GM18867 (cell line): Measurements from ENCODE around the gene RASSF1.

Experiments
- ATAC-seq: cut with Tn5 transposase; IDR thresholded peaks from one replicate; pipeline ENCODE4 v1.9.1; 2021; ENCODE audit warnings: mild to moderate bottlenecking, moderate library complexity; ENCODE audit not compliant: unreplicated experiment

The RASSF1 gene

DNA sequence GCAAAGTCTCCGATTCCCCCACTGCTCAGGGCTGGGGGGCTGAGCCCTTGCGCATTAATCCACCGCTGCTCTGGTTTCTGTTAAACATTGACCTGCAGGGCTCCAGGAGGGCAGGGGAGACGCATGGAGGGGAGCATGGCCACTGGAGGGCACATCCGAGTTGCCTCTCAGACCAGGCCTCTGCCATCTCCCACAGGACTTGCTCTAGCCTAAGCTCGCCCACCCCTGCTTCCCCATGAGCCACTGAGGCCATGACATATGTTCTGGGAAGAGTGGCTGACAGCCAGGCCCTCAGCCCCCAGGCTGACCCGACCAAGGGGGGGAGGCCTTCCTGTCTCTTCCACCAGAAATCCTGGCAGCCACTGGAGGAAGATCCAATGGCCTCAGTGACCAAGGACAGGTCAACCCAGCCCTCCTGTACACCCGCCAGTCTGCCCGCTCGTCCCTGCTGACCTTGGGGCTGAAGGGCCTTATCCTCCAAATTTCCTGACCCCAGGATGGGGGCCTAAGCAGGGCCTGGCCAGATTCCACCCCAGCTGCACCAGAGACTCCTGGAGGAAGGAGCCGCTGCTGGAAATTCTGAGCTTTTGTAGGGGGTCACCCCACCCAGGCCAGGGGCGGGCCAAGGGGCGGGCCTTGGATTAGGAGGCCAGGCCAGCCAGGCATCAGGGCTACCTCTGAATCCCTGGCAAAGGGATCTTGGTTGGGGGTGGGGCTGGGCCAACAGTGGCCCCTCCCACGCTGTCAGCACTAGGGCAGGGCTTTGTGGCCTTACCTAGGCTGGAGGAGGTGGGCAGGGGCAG is 37.4 kb downstream of the RASSF1 start, which contains the start of gene HYAL1:
Gene HYAL1, minus strand, starts transcription at position 562 of the 803 bp plus-strand sequence. CDS start 618 bp downstream, outside the sequence.
- ATAC-seq, result no peak

DNA sequence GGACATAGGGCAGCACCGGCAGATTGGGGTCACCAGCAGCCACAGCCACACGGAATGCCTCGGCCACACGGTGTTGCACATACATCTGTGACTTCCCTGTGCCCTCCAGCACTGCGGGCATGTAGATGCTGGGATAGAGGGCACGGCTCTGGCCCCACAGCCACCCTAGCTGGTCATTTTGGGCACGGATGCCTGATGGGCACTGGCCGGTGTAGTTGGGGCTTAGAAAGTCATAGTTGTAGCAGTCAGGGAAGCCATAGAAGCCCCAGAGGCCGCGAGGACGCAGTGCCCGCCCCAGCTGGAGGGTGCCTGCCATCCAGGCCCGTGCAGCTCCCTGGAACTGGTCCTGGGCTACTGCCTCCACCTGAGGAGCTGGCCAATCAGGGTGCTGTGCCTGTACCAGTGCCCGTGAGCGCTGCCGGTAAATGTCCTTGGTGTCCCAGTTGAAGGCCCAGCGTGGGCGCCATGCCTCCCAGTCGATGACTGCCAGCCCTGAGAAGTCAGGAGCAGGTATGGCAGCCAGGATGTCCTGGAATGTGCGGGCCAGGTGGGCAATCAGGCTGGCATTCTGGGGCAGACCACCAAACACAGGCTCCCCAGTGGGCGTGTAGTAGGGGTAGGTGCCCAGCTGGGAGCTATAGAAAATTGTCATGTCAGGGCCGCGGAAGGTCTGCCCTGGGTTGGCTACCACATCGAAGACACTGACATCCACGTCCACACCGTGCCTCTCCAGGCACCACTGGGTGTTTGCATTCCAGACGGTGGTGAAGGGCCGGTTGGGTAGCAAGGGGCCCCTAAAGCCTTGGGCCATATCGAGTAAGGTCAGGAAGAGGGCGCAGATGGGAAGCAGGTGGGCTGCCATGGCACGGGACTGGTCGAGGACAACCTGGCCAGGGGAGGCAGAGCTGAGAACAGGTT is 38.3 kb downstream of the RASSF1 start:
- no peak for ATAC-seq

DNA sequence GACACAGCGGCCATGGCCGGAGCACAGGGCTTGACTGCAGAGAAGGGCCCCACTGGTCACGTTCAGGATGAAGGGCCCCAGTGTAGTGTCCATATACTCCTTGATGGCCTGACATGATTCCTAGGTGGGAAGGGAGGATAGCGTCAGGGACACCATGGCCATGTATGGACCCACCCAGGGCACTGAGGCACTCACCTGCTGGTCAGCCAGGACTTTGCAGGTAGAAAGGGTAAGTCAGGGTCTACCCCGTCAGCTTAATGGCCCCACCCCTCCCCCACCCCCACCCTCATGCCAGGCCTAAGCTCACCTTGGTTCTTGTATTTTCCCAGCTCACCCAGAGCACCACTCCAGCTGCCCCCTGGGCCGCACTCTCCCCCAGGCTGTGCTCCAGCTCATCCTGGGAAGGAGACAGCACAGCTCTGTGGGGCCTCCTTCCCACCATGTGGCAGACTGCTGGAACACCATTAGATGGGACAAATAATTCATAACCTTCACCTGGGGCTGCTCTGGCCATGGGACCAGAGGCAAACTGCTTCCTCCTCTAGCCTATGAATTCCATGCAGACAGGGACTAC is 39.9 kb downstream of the RASSF1 start:
- ATAC-seq, result no peak

DNA sequence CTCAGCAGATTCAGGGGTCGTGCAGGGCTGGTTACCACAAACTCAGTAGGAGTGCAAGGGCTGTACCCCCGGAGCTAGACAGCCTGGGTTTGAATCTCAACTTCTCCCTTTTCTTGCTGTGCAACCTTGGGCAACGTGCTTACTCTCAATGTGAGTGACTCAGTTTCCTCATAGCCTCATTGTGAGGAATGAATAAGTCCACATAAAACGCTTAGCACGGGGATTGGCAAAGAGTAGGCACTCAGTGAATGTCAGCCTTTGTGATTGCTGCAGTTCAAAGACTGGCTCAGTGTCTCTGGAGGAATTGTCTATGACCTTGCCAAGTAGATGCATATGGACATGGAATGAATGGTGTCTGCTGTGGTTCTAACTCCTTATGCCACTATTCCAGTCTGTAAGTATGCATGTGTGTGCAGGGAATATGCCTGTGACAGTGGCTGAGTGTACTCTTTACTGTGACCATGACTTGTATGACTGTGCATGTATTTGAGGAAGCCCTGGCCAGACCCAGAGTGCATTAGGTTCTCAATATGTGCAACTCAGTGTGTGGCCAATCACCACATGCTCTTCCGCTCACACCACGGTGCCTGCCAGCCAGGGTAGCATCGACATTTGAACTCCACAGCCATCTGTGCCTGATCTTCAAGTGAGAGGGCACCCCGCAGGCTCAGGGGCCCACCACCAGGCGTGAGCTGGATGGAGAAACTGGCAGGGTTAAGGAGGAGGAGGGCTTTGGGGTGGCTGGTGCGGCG is 40.5 kb downstream of the RASSF1 start:
- no peak for ATAC-seq

DNA sequence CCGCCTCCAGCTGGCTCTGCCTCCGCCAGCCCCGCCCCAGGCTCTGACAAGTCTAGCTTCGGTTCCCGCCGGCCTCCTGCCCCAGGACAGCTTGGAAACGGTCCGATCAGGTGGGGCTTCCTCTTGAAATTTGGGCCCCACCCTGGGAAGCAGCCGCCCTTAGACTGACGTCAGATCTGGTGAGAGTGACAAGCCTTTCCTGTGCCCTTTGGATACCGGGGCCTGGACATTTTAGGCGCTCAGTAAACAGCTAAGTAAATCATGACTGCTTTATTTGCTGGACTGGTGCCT is 41.1 kb downstream of the RASSF1 start:
- no peak for ATAC-seq

DNA sequence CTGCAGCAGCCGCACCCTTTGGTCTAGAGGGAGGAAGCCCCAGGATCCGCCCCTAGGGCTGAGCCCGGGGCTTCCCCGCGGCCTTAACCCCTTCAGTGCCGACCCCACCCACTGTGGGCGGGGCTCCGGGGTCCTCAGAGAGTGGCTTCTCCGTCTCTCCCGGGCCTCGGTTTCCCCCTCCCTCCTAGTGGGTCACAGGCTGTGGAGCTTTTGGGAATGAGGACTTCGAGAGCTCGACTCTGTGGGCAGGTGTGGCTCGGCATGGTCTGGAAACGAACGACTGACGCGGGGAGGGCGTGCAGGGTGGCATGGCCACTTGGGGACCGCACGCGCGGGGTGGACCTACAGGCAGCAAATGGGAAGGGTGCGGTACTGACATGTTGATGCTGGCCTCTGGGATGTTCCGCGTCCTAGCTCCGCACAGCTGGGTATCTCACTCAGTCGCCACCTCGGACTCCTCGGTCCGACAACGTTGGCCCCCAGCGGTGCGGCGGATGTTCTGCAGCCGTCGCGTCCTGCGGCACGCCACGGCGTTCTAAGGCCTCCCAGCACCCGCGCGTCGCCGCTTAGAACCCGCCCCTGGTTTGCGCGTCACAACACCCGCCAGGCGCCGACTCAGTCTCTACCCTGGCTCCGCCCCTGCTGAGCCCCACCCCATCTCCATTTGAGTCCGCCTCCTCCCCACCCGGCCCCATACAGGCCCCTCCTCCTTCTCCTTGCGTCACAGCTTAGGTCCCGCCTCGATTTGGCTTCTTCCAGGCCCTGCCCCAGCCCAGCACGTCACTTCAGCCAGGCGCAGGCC is 41.6 kb downstream of the RASSF1 start, which contains the start of the genes HYAL3 and NAA80:
Gene HYAL3, minus strand, starts transcription at position 570 of the 802 bp plus-strand sequence. CDS start 3,803 bp downstream, outside the sequence.
Gene NAA80, minus strand, starts transcription at position 570 of the 802 bp plus-strand sequence. CDS start 1,942 bp downstream, outside the sequence.
- peak; percentile 84 for ATAC-seq

DNA sequence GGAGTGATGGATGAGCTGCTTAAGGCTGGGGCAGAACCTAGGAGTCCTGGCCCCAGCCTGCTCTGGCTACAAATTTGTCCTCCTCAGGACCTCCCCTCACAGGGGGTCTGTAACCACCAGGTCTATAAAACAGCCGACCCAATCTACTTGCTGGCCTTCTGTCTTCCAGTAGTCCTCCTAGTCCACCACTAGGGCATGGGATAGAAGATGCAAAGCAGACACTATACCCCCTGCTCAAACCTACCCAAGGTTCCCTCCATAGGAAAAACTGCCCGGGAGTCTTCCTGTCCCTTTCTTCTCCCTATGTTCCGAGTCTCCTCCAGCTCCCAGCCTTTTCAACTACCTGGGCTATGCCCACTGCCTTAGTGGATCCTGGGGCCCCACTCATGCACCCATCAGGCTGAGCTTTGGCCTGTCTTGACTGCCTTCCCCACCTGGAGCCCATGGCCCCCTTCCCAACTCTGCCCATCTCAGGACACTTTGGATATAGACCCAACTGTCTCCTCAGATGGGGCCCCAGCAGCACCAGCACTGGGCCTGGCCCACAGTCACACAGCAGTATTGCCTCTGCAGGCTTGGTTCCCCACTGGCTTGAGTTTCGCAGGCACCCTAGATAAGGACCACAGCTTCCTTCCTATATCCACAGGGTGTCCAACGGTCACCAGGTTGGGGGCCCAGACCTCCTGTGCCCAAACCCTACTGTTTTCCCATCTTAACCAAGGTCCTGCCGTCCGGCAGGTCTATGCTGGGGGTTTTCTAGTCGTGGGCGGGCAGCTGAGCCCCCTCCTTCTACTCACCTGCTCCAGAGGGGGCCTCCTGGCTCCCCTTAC is 42.5 kb downstream of the RASSF1 start:
- ATAC-seq, result no peak

DNA sequence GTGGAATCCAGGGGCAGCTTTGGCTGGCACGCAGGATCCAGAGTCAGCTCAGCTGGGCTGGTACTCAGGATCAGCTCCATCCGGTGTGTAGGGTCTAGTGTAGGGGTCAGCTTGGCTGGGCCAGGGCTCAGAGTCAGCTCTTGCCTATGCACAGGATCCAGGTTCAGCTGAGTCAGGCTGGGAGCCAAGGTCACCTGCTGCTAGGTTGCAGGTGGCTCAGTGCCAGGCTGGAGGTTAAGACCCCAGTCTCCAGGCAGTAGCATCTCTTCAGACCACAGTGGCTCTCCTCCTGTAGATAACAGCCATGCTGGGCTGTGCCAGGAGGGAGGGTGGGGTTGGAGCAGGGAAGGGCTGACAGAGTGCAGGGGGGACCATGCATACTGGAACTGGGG is 43.3 kb downstream of the RASSF1 start:
- ATAC-seq, result no peak

DNA sequence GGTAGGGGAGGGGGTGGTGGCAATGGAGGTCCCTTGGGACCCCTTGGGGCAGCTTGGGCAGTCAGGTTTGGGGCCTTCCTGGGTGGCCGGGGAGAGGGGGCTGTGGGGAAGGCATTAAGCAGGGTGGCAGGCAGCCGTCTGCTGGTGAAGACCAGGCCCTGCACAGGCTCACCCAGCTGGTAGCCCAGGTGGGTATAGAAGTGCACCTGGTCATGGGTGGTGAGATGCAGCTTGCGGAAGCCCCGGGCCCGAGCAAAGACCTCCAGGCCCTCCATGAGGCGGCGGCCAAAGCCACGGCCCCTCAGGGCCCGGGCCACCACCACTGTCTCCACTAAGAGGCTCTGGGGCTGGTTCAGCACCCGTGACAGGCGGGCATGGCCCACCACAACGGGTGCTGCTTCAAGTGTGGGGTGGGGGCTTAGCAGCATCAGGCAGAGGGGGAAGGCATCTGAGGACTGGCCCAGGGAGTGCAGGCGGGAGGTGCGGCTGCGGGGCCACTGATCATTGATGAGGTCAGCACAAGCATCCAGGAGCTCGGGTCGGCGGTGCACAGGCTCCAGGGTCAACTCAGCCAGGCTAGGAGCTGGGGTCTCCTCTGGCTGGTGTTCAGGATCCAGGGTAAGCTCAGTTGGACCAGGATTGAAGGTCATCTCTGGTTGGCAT is 43.8 kb downstream of the RASSF1 start:
- ATAC-seq, result no peak

DNA sequence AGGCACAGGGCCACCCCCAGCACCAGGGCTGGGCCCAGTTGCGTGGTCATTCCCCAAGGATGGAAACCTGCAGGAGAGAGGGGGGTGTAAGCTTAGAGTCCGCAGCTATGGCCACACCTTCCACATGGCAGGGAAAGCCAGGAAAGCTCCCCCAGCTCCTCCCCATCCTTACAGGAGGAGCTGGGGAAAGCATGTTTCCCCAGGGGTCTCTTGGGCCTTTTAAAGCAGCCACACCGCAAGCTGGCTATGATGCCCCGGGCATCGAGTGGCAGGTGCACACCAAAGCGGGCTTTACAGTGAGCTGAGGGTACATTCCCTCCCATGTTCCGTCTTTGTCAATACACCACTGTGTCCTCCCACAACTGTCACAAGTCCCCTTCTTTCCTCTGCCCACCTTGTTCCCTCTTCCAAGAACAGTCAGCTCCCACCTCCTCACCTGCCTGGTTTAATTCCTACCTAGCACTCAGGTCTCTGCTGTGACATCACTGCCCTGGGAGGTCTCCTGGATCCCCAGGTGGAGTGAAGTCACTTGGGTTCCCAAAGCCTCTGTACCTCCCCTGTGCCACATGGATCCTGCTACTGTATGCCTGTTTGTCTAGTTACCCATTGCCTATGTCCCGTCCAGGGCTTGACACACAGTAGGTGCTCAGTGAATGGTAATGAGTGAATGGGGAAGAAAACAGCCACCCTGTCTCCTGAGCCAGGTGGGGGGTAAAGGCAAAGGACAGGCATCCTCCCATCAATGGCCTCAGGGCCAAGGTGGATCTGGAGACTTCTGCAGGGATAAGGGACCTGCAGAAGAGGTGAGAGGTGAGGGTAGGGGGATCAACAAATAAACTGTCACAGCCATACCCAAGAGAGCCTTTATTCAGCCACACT is 44.8 kb downstream of the RASSF1 start:
- no peak for ATAC-seq

DNA sequence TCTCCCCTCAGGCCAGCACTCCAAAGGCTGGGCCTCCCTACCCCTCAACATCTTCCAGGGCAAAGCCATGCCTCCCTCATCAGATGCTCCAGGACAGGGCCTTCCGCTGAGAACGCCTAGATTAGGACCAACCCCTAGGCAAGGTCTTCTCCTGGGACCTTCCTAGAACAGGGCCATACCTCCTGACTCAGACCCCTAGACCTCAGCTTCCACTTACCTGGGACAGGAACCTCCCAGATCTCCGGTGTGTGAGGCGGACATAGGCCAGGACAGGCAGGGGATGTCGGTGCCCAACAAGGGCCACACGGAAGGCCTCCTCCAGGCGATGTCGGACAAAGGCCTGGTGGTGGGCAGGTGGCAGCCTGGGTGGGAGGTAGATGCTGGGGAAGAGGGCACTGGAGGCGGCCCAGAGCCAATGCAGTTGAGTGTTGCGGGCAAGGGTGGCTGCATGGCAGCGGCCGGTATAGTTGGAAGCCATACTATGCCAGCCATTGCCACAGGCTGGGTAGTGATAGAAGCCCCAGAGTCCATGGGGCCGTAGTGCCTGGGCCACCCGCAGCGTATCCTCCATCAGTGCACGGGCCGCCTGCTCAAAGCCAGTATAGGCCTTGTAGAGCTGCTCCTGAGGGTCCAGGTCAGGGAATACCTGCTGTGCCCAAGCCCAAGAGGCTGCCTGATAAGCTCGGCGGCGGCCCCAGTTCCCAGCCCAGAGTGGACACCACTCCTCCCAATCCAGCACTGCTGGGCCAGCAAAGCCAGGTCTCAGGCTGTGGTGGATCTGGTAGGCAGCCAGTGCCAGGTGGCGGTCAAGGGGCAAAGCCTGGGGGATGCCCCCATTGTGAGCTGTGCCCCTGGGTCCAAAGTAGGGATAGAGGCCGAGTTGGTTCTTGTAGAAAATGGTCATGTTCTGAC is 45.9 kb downstream of the RASSF1 start:
- ATAC-seq, result no peak

DNA sequence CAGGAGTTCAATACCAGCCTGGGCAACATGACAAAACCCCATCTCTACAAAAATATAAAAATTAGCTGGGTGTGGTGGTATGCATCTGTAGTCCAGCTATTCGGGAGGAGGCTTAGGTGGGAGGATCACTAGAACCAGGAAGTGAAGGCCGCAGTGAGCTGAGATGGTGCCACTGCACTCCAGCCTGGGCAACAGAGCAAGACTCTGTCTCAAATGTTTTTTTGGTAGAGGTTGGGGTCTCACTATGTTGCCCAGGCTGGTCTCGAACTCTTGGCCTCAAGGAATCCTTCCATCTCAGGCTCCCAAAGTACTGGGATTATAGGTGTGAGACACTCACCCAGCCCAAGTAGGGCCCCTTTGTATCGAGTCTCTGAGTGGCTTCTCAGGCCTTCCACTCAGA is 46.5 kb downstream of the RASSF1 start:
- ATAC-seq, result no peak

DNA sequence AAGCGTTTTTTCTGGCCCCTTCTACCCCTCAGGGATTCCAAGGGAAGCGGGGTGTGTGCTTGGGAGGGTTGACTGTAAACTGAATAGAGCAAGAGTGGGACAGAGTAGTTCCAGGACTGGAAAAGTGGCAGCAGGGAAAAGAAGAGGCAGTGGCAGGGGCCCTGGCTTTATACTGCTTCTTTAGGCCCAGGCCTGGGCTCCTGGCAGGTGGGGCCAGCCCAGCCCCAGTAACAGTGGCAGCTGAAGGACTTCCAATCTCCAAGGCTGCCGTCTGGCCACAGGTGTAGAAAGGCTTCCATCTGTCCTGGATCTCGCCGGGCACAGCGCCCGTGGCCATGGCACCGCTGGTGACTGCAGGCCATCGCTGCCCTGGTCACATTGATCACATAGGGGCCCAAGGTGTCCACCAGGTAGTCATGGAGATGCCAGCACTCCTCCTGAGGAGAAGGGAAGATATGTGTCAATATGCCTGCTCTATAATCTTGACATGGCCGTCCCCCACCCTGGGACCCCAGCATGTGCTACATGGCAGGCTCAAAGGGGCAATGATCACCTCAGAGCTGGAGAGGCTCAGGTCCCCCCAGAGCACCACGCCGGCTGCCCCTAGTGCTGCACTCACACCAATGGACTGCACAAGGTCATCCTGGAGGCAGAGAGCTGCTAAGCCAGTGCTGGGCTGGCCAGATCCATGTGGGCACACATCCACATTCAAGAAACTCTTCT is 47.4 kb downstream of the RASSF1 start:
- no peak for ATAC-seq

DNA sequence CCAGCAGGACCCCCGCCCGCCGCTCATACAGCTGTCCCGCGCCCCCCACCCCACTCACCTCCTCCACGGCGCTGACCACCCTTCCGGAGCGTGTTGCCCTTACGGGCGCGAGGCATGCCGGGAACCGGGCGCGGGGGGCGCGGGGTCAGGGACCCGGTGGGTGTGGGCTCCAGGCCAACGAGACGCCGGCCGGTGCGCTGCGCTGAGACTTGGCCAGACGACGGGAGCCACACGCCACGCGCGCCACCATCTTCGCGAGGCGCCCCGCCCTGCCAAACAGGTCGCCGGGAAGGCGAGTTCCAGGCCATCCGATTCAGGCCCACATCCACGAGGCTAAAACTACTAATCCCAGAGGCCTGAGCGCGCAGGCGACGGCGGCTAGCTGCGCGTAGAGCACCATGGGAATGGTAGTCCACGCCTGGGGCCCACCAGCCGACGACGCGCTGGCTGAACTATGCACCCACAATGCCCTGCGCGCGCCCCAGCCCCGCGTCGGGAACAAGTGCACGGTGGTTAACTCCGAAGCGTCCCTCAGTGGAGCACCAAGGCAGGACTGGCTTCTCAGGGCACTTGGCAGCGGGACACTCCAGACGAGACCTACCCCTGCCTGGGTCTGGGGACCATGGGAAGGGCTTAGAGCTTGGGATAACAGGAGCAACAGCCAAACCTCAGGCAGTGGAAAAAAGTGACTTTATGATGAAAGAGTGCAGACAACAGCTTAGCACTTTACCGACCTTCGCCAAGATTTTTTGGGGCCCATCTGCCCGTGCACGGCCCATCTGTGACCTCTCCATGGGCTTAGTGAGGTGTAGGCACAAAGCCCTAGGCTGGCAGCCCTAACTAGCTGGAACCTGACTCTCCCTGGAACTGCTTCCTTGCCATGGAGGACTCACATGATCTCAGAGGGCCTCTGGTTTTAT is 48.2 kb downstream of the RASSF1 start, which contains the start of gene IFRD2:
Gene IFRD2, minus strand, starts transcription at position 271 of the 920 bp plus-strand sequence. Its CDS starts 155 bp downstream, at position 116.
- ATAC-seq, result peak; percentile 91
